Measurements from ENCODE around the gene AGAP2. TPM values are rescaled to one million over a fixed set of nuclear protein-coding genes. Genes with fewer than 3 reads are reported as not detected.
"Not testable (repeated sequence)": the region's sequence is repeated elsewhere in the genome, so short reads cannot be mapped to it uniquely, and the experiment has no call there.

AGAP2 gene
- total RNA-seq, 4 donors from 2014 or later: 1.1 to 5.7 (median 2.5) TPM

- Histone ChIP-seq H3K36me3 (peaks cover 2 to 21% (median 18%) of the 10 kb centered on the region in 3 donors), H3K9me3 (no peaks in the 10 kb centered on the region), H3K4me3 (no peak overlapping the region), H3K27ac (no peak overlapping the region), H3K4me1 (peaks cover 0 to 19% (median 11%) of the 10 kb centered on the region in 4 donors), H3K27me3 (peaks cover 0 to 6% of the 10 kb centered on the region in 2 donors)
- 91 to 92% methylated on average over 15 of the region's 15 CpGs for WGBS, 2 donors
- no peak for TF ChIP-seq EP300 (IDR thresholded peaks at IDR 0.05)
- TF ChIP-seq POLR2A (IDR thresholded peaks at IDR 0.05): no peak
- no peak for TF ChIP-seq CTCF (IDR thresholded peaks at IDR 0.05)
- DNase-seq (ENCODE audit: low spot score in 2 of 2): no peak
Observed at GRCh38 chr12:57692500-57692899, 46.0 kb downstream of the AGAP2 start.

GRCh38 chr12:57688931-57689330 is 49.6 kb downstream of the AGAP2 start:
- no peaks in the 10 kb centered on the region for H3K9me3 ChIP-seq

GRCh38 chr12:57687862-57688261 is 50.7 kb downstream of the AGAP2 start:
- DNase-seq (ENCODE audit: low spot score in 2 of 2): no peak
- TF ChIP-seq EP300 (IDR thresholded peaks at IDR 0.05): no peak
- no peak for TF ChIP-seq POLR2A (IDR thresholded peaks at IDR 0.05)
- TF ChIP-seq CTCF (IDR thresholded peaks at IDR 0.05): no peak
- Histone ChIP-seq H3K9me3 (no peaks in the 10 kb centered on the region), H3K27me3 (peaks cover 0 to 25% of the 10 kb centered on the region in 2 donors), H3K36me3 (no peaks in the 10 kb centered on the region), H3K4me1 (no peaks in the 10 kb centered on the region), H3K27ac (no peak overlapping the region), H3K4me3 (no peak overlapping the region)
- 70 to 73% methylated on average over 4 of the region's 4 CpGs for WGBS, 2 donors

More at GRCh38 chr12:57688931-57689330, 49.6 kb downstream of the AGAP2 start:
- H3K4me3 ChIP-seq: no peak overlapping the region
- no peaks in the 10 kb centered on the region for H3K36me3 ChIP-seq
- DNase-seq (ENCODE audit: low spot score in 2 of 2): no peak
- TF ChIP-seq CTCF (IDR thresholded peaks at IDR 0.05) (no peak), EP300 (IDR thresholded peaks at IDR 0.05) (no peak), POLR2A (IDR thresholded peaks at IDR 0.05) (no peak)
- no peak overlapping the region for H3K27ac ChIP-seq
- peaks cover 0 to 6% (median 2%) of the 10 kb centered on the region in 4 donors for H3K4me1 ChIP-seq
- peaks cover 0 to 25% of the 10 kb centered on the region in 2 donors for H3K27me3 ChIP-seq
- WGBS, 2 donors: 60 to 63% methylated on average over 2 of the region's 2 CpGs

- no peak overlapping the region for H3K27ac ChIP-seq
- DNase-seq (ENCODE audit: low spot score in 2 of 2): no peak
- TF ChIP-seq POLR2A (IDR thresholded peaks at IDR 0.05) (no peak), EP300 (IDR thresholded peaks at IDR 0.05) (no peak), CTCF (IDR thresholded peaks at IDR 0.05) (no peak)
- no peak overlapping the region for H3K4me3 ChIP-seq
- H3K27me3 ChIP-seq: peaks cover 0 to 7% of the 10 kb centered on the region in 2 donors
- no peaks in the 10 kb centered on the region for H3K36me3 ChIP-seq
- no peaks in the 10 kb centered on the region for H3K4me1 ChIP-seq
- peaks cover 0 to 9% (median 2%) of the 10 kb centered on the region in 4 donors for H3K9me3 ChIP-seq
Observed at GRCh38 chr12:57679697-57680096, 58.8 kb downstream of the AGAP2 start.

- H3K9me3 ChIP-seq; H3K27ac ChIP-seq; H3K4me3 ChIP-seq; DNase-seq (ENCODE audit: low spot score in 2 of 2); H3K4me1 ChIP-seq; H3K36me3 ChIP-seq; H3K27me3 ChIP-seq: not testable (repeated sequence)
- 93% methylated on average over 9 of the region's 9 CpGs for WGBS, 2 donors
Observed at GRCh38 chr12:57677947-57678346, 60.6 kb downstream of the AGAP2 start.

GRCh38 chr12:57674691-57675090 is 63.9 kb downstream of the AGAP2 start:
- no peak overlapping the region for H3K27ac ChIP-seq
- H3K4me3 ChIP-seq: no peak overlapping the region
- H3K4me1 ChIP-seq: no peaks in the 10 kb centered on the region
- DNase-seq (ENCODE audit: low spot score in 2 of 2): no peak
- H3K36me3 ChIP-seq: no peaks in the 10 kb centered on the region
- H3K9me3 ChIP-seq: no peaks in the 10 kb centered on the region
- TF ChIP-seq CTCF (IDR thresholded peaks at IDR 0.05): no peak
- no peak for TF ChIP-seq EP300 (IDR thresholded peaks at IDR 0.05)
- TF ChIP-seq POLR2A (IDR thresholded peaks at IDR 0.05): no peak
- H3K27me3 ChIP-seq: peaks cover 0 to 7% of the 10 kb centered on the region in 2 donors
- 92 to 94% methylated on average over 28 to 29 of the region's 29 CpGs for WGBS, 2 donors

Data from tibial nerve (tissue), 4 donors.